ENCODE results near the gene KCNG2. TPM values are rescaled to one million over a fixed set of nuclear protein-coding genes. Genes with fewer than 3 reads are reported as not detected.

The KCNG2 gene
- total RNA-seq, 4 donors from 2014 or later: 0.55 TPM; not detected in 3

- intact Hi-C loops (cut with DNase I; ENCODE audit: low total_unique reads) (no loop called here), in situ Hi-C loops (cut with MboI; ENCODE audit: low sequenced_read_pairs in 4 of 4) (no loop called here)
- no peak overlapping the region for H3K27ac ChIP-seq
- H3K36me3 ChIP-seq: no peaks in the 10 kb centered on the region
- ATAC-seq (no peak), DNase-seq (no peak)
- peaks cover 12 to 27% (median 21%) of the 10 kb centered on the region in 3 donors for H3K27me3 ChIP-seq
- H3K4me1 ChIP-seq: peaks cover 0 to 7% of the 10 kb centered on the region in 2 donors
- no peaks in the 10 kb centered on the region for H3K9me3 ChIP-seq
- no peak overlapping the region for H3K4me3 ChIP-seq
- TF ChIP-seq CTCF (IDR thresholded peaks at IDR 0.05 in 4 of 5, conservative IDR thresholded peaks at IDR 0.05 in 1 of 5): no peak
- no peak for TF ChIP-seq POLR2A (IDR thresholded peaks at IDR 0.05)
Measured at GRCh38 chr18:79852561-79853302, 55.0 kb downstream of the KCNG2 start.

- H3K36me3 ChIP-seq: no peaks in the 10 kb centered on the region
- no peaks in the 10 kb centered on the region for H3K9me3 ChIP-seq
- no peak overlapping the region for H3K27ac ChIP-seq
- ATAC-seq (no peak), DNase-seq (no peak)
- TF ChIP-seq POLR2A (IDR thresholded peaks at IDR 0.05) (no peak), CTCF (IDR thresholded peaks at IDR 0.05 in 4 of 5, conservative IDR thresholded peaks at IDR 0.05 in 1 of 5) (no peak)
- in situ Hi-C loops (cut with MboI; ENCODE audit: low sequenced_read_pairs in 4 of 4): no loop called here
- intact Hi-C loops (cut with DNase I; ENCODE audit: low total_unique reads): no loop called here
- peaks cover 12 to 34% (median 21%) of the 10 kb centered on the region in 3 donors for H3K27me3 ChIP-seq
- peaks cover 0 to 7% of the 10 kb centered on the region in 2 donors for H3K4me1 ChIP-seq
- no peak overlapping the region for H3K4me3 ChIP-seq
Measured at GRCh38 chr18:79853303-79853992, 55.7 kb downstream of the KCNG2 start.

GRCh38 chr18:79853993-79854364 is 56.2 kb downstream of the KCNG2 start:
- Histone ChIP-seq H3K27me3 (peaks cover 16 to 39% (median 16%) of the 10 kb centered on the region in 3 donors), H3K27ac (no peak overlapping the region), H3K4me3 (no peak overlapping the region), H3K9me3 (no peaks in the 10 kb centered on the region), H3K4me1 (peaks cover 0 to 7% of the 10 kb centered on the region in 2 donors), H3K36me3 (no peaks in the 10 kb centered on the region)
- in situ Hi-C loops (cut with MboI; ENCODE audit: low sequenced_read_pairs in 4 of 4) (no loop called here), intact Hi-C loops (cut with DNase I; ENCODE audit: low total_unique reads) (no loop called here)
- TF ChIP-seq POLR2A (IDR thresholded peaks at IDR 0.05) (no peak), CTCF (IDR thresholded peaks at IDR 0.05 in 4 of 5, conservative IDR thresholded peaks at IDR 0.05 in 1 of 5) (no peak)
- no peak for ATAC-seq
- DNase-seq: no peak

- H3K4me1 ChIP-seq: peaks cover 0 to 7% of the 10 kb centered on the region in 2 donors
- DNase-seq: no peak
- no peak overlapping the region for H3K27ac ChIP-seq
- H3K9me3 ChIP-seq: no peaks in the 10 kb centered on the region
- H3K4me3 ChIP-seq: no peak overlapping the region
- intact Hi-C loops (cut with DNase I; ENCODE audit: low total_unique reads): no loop called here
- in situ Hi-C loops (cut with MboI; ENCODE audit: low sequenced_read_pairs in 4 of 4): no loop called here
- ATAC-seq: no peak
- H3K36me3 ChIP-seq: no peaks in the 10 kb centered on the region
- peaks cover 15 to 39% (median 16%) of the 10 kb centered on the region in 3 donors for H3K27me3 ChIP-seq
- no peak for TF ChIP-seq POLR2A (IDR thresholded peaks at IDR 0.05)
- TF ChIP-seq CTCF (IDR thresholded peaks at IDR 0.05 in 4 of 5, conservative IDR thresholded peaks at IDR 0.05 in 1 of 5): no peak
Measured at GRCh38 chr18:79855147-79855933, 57.6 kb downstream of the KCNG2 start.
